ENCODE measurements around the gene SGSM1.
A peak's percentile ranks its signal among the peaks of the same experiment; 100 is the strongest.

The SGSM1 gene

GRCh38 chr22:24948356-24949202, 142.6 kb downstream of the SGSM1 start:
- TF ChIP-seq, protein P1, sequence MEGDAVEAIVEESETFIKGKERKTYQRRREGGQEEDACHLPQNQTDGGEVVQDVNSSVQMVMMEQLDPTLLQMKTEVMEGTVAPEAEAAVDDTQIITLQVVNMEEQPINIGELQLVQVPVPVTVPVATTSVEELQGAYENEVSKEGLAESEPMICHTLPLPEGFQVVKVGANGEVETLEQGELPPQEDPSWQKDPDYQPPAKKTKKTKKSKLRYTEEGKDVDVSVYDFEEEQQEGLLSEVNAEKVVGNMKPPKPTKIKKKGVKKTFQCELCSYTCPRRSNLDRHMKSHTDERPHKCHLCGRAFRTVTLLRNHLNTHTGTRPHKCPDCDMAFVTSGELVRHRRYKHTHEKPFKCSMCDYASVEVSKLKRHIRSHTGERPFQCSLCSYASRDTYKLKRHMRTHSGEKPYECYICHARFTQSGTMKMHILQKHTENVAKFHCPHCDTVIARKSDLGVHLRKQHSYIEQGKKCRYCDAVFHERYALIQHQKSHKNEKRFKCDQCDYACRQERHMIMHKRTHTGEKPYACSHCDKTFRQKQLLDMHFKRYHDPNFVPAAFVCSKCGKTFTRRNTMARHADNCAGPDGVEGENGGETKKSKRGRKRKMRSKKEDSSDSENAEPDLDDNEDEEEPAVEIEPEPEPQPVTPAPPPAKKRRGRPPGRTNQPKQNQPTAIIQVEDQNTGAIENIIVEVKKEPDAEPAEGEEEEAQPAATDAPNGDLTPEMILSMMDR (IDR thresholded peaks at IDR 0.05; ENCODE audit: insufficient read depth, low read depth, low read length, missing control alignments), result no peak
- DNase-seq (ENCODE audit: low read depth), result no peak
- H3K4me3 ChIP-seq (ENCODE audit: low read depth, low read length), result no peak overlapping the region

- TF ChIP-seq, protein P1 (IDR thresholded peaks at IDR 0.05; ENCODE audit: insufficient read depth, low read depth, low read length, missing control alignments), result no peak
- DNase-seq (ENCODE audit: low read depth), result peak; percentile 12
- no peak overlapping the region for H3K4me3 ChIP-seq (ENCODE audit: low read depth, low read length)
These were observed 144.4 kb downstream of the SGSM1 start for GRCh38 chr22:24950272-24950902.

- DNase-seq (ENCODE audit: low read depth), result peak; percentile 80
- H3K4me3 ChIP-seq (ENCODE audit: low read depth, low read length), result peak within 1 kb of the TSS; percentile 58
- TF ChIP-seq, protein P1 (IDR thresholded peaks at IDR 0.05; ENCODE audit: insufficient read depth, low read depth, low read length, missing control alignments), result peak; percentile 85
These were observed 146.2 kb downstream of the SGSM1 start, which contains the start of gene KIAA1671 for GRCh38 chr22:24951942-24952836. Gene KIAA1671, plus strand, starts transcription at chr22:24952716. Its CDS starts 75,284 bp downstream, at chr22:25028000.

GRCh38 chr22:24952837-24953383, 146.9 kb downstream of the SGSM1 start:
- H3K4me3 ChIP-seq (ENCODE audit: low read depth, low read length), result no peak overlapping the region
- TF ChIP-seq, protein P1 (IDR thresholded peaks at IDR 0.05; ENCODE audit: insufficient read depth, low read depth, low read length, missing control alignments), result no peak
- no peak for DNase-seq (ENCODE audit: low read depth)

DNA sequence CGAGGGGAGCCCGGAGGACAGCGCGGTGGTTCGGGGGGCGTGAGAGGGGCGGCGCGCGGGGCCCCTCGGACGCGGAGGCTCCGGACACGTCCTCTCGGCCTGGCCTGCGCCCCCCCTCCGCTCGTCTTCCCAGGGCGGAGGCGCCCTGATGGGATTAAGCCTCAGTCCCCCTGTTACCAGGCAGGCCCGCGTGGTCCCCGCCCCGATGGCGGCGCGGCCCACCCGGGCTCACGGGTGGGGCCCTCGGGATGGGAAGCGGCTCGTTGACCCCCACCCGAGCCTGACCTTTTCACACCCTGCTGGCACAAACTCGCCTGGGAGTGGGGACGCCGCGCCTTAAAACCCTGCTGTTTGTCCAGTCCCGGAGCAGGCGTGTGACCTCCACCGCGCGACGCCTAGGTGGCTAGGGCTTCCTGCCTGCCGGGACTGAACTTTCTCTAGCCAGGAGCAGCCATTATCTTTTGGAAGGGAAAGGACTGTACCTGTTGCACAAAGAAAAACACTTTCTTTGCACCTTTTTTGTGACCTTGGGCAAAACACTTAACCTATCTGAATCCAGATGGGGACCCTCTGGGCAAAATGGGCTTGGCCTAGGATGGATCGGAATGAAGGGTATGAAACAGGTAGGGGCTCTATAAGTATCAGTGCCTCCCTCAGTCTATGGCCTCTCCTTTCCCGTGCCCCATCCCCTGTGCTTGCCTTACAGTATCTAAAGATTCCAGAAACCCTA, 147.5 kb downstream of the SGSM1 start:
- H3K4me3 ChIP-seq (ENCODE audit: low read depth, low read length), result no peak overlapping the region
- TF ChIP-seq, protein P1 (IDR thresholded peaks at IDR 0.05; ENCODE audit: insufficient read depth, low read depth, low read length, missing control alignments), result no peak
- no peak for DNase-seq (ENCODE audit: low read depth)

GRCh38 chr22:24954114-24954463, 148.1 kb downstream of the SGSM1 start:
- TF ChIP-seq, protein P1 (IDR thresholded peaks at IDR 0.05; ENCODE audit: insufficient read depth, low read depth, low read length, missing control alignments), result no peak
- no peak for DNase-seq (ENCODE audit: low read depth)
- H3K4me3 ChIP-seq (ENCODE audit: low read depth, low read length), result no peak overlapping the region

All from GM12865 (cell line).